WI38 (cell line): Measurements from ENCODE around the gene SLC5A10.

ENCODE experiments used
- H3K4me3 ChIP-seq: 2 replicates; pipeline ENCODE4 v1.5.1; 2011; ENCODE audit warnings: low read depth, mild to moderate bottlenecking, control low read depth, low read length
- TF ChIP-seq, protein P1 (sequence below): IDR thresholded peaks from 2 replicates; pipeline ENCODE4 v1.5.1; 2012; ENCODE audit warnings: low read depth, mild to moderate bottlenecking, control low read depth, low read length

The SLC5A10 gene

GRCh38 chr17:18960241-18960665, 8.3 kb downstream of the SLC5A10 start:
- no peak overlapping the region for H3K4me3 ChIP-seq
- TF ChIP-seq, protein P1, sequence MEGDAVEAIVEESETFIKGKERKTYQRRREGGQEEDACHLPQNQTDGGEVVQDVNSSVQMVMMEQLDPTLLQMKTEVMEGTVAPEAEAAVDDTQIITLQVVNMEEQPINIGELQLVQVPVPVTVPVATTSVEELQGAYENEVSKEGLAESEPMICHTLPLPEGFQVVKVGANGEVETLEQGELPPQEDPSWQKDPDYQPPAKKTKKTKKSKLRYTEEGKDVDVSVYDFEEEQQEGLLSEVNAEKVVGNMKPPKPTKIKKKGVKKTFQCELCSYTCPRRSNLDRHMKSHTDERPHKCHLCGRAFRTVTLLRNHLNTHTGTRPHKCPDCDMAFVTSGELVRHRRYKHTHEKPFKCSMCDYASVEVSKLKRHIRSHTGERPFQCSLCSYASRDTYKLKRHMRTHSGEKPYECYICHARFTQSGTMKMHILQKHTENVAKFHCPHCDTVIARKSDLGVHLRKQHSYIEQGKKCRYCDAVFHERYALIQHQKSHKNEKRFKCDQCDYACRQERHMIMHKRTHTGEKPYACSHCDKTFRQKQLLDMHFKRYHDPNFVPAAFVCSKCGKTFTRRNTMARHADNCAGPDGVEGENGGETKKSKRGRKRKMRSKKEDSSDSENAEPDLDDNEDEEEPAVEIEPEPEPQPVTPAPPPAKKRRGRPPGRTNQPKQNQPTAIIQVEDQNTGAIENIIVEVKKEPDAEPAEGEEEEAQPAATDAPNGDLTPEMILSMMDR = no peak

DNA sequence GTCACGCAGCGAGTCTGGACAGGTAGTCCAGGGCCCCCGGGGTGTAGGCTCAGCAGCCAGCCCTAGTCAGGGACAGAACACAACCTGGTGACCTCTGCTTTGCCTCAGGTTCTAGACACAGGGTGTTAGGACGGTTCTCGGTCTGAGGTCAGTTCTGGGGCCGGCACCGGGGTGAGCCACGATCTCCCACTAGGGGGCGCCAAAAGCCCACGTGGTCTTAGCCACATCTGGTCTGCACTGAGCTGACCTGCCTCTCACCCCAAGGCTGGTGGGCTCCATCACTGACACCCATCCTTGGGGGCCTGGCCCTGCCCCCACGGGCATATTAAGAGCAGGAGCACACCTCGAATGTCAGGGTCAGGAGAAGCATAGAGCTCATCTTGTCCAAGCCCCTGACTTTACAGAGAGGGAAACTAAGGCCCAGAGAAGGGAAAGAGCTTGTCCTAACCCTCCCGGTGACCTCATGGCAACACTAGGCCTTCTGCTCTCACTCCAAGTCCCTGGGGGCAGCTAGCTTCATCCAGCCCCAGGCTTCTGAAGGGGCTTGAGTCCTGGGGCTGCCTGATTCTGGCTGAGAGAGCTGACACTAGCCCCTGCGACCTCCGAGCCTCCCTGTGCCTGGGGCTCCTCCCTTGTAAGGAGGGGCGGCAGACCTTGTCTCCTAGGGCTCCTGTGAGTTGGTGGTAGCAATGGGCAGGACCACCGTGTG, 9.0 kb downstream of the SLC5A10 start:
- TF ChIP-seq, protein P1 = peak; percentile 82
- no peak overlapping the region for H3K4me3 ChIP-seq

DNA sequence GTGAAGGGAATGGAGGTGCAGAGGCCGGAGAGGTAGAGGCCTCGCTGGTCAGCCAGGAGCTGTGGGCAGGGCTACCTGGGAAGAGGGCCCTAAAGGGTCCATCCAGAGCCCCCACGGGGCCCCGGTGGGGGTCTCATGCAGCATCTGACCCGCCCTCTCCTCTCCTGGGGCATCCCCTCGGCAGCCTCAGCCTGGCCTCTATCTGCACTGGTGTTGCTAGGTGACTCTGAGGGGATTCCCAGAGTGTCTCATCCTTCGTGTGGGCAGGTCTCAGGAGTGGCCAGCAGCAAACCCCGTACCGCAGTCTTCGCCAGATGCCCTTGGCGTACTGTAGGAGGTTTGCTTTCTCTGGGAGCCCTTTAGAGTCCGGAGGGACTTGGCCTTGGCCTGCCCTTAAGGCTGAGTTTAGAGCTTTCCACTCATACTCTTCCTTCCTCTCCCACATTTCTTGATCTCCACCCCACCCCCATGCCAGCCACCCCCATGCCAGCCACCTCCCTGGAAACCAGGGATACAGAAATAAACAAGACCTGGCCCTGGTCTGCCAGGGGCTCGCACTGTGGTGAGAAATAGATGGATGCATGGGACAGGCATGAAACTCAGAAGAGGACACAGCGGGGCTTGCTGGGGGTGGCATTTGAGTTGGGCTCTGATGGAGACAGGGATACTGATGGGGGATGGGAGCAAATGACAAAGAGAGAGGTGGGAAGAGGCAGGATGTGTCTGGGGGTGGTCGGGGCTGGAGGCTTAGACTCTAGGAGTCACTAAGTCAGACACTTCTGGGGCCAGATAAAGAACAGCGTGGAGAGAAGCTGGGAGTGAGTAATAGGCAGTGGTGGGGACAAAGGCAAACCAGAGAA, 9.9 kb downstream of the SLC5A10 start:
- H3K4me3 ChIP-seq = no peak overlapping the region
- TF ChIP-seq, protein P1 = no peak

DNA sequence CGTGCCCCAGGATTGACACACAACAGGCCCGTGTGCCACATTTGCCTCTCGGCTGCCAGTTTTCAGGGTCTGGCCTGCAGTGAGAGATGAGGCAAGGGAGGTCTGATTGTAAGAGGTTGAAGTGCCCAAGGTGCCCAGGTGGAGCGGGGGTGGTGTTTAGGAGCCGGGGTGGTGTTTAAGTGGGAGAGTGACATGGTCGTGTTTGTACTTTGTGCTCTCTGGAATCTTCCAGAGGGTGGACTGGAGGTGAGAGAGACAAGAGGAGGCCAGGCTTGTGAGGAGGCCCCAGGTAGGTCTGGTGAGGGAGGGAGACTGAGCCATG, 10.5 kb downstream of the SLC5A10 start:
- TF ChIP-seq, protein P1 = no peak
- no peak overlapping the region for H3K4me3 ChIP-seq

DNA sequence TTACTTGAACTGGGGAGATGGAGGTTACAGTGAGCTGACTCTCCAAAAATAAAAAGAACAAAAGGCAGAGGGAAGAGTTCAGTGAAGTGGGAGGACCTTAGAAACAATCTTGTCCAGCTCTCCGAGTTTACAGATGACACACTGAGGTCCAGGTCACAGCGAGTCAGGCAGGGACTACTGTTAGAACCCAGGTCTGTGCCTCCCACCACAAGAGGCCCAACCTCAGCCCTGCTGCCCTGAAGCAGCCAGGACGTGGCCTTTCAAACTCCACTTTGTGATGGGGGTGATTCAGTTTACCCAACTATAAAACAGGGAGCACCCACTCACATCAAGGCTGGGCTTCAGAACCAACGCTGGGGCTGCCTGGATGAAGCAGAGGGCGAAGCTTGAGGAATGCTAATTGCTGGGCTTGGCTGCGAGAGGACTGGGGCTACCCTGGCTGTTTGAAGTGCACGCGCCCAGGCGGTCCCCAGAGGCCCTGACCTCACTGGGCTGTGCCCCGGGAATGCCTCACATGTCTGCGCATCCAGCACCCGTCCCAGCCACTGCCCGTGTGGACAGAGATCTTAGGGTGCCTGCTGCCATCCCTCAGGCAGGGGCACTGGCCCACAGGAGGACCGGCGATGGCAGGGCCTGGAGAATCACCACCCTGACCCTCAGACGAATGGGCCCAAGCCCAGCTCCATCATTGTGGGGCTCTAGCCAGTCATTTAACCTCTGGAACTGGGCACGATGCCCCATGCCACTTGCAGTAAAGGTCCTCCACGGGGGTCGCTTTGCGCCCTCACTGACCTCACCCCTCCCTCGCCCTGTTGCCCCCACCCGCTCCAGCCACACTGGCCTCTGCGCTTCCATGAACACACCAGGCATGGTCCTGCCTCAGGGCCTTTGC, 11.4 kb downstream of the SLC5A10 start:
- TF ChIP-seq, protein P1 = no peak
- no peak overlapping the region for H3K4me3 ChIP-seq

DNA sequence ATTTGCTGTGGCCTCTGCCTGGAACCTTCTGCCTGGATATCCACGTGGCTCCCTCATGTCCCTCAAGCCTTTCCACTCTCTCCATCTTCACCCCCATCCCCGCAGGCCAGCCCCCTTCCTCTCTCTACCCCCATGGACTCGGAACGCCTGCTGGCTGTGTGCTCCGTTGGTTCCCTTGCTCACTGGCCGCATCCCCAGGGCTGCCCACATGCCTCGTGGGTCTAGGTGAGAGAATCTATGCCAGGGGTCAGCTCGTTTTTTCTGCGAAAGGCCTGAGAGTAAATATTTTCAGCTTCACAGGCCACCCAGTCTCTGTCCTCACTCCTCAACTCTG, 12.0 kb downstream of the SLC5A10 start:
- TF ChIP-seq, protein P1 = no peak
- no peak overlapping the region for H3K4me3 ChIP-seq
